GM19438 (cell line): ENCODE data around the gene MACROD1.
A peak's percentile ranks its signal among the peaks of the same experiment; 100 is the strongest.
"Not testable (repeated sequence)": the region's sequence is repeated elsewhere in the genome, so short reads cannot be mapped to it uniquely, and the experiment has no call there.

Source experiments
- ATAC-seq: cut with Tn5 transposase; IDR thresholded peaks from one replicate; pipeline ENCODE4 v1.9.1; 2021; ENCODE audit warnings: low read depth; ENCODE audit not compliant: unreplicated experiment

Gene MACROD1

GRCh38 chr11:64062185-64063039 lies 103.5 kb downstream of the MACROD1 start:
- no peak for ATAC-seq

- peak; percentile 60 for ATAC-seq
These were observed 105.0 kb downstream of the MACROD1 start for GRCh38 chr11:64060861-64061444.

DNA sequence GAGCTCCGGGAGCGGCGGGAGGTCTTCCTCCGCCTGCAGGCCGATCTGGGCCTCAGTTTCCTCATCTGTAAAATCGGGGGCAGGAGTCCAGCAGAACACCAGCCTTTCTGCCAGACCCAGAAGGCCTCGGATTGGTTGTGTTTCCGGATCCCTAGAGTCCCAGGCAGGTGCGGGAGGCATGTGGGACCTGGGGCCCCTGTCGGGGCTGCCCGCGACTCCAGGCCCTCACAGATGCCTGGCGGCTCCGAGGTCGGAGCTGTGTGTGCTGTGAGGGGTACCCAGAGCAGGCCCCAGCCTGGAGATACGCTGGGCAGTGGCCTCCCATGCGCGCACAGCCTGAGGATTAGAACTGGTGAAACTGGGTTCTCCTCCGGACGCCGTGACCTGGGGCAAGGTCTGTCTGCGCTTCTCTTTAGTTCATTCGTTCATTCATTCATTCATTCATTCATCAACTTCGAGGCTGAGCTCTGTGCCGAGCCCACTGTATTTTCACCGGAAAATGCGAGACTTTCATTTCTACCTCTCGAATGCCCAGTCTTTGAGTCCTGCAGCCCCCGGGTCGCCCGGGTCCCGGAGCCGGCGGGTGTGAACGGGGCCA lies 105.6 kb downstream of the MACROD1 start:
- ATAC-seq = no peak

DNA sequence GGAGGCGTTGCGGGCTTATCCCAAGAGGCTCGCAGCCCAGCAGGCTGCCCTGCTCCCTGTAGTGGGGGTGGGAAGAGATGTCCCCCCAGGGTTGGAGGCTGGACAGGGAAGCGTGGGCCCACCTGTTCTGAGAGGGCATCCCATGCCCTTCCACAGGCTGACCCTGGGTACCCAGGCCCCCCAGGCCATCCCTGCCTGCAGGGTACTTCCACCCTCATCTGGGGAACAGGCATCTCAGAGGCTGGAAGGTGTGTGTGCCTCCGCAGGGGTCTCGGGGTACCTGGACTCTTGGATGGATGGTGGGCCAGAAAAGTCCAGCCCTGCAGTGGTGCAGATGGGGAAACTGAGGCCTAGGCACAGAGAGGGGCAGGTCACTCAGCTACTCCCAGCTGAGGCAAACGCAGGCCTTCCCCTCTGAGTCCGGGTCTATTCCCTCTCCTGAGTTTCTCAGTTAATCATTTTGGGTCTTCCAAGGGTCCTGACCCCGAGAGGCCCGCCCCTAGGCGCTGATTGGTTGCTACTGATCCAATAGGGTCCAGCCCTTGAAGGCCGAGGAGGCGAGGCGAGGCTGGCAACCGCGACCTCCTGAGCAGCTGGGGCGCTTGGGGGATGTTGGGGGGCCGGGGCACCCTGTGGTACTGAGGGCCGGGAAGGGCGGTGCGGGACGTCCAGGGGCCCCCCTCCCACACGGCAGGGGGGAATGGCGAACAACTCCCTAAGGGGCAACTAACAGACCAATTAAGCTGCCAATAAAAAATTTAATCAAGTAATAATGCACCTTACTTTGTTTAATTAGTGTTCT lies 106.4 kb downstream of the MACROD1 start:
- no peak for ATAC-seq

DNA sequence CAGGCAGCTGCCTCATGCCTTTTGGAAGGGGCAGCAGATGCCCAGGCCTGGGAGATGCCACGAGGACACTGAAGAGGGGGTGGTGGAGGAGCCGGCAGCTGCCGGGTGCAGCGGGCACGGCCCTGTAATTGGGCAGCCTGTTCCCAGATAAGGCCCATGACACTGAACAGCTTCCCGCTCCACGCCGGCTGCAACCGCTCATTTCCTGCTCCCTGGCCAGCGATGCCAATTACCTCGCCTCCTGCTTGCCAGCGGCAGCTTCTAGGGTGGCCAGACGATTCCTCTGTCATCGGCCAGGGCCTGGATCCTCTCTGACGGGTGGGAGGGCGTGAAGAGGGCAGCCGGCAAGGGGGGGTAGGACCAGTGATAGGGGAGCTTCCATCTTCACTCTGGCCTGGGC lies 107.4 kb downstream of the MACROD1 start:
- no peak for ATAC-seq

GRCh38 chr11:64057890-64058289 lies 108.0 kb downstream of the MACROD1 start:
- ATAC-seq = no peak

- no peak for ATAC-seq
These were observed 109.1 kb downstream of the MACROD1 start for GRCh38 chr11:64056861-64057260.

DNA sequence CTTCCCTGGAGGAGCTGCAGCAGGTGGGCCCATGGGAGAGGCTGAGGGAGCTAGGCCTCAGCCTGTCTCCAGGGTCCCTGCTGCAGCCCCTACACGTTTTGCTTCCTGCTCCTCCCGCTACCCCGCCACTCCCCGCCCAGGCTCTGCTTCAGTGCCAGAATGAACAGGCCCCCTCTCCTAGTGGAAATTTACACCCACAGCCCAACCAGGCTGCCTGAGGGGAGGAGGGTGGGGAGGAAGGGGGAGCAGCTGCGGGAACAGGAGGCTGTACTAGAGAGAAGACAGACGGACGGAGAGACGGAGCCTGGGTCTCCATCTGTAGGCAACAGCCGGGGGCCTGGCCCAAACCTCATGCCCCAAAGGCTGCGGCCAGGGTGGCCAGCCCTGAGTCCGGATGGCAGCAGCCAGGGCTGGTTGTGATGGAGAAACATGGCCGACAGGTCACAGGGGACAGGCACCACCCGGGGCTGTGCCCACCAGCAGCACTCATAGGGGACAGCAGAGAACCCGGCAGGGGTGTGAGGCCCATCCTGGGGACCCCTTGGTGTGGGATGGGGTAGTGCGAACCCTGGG lies 109.6 kb downstream of the MACROD1 start:
- no peak for ATAC-seq

GRCh38 chr11:64055077-64055476 lies 110.8 kb downstream of the MACROD1 start:
- ATAC-seq = no peak

DNA sequence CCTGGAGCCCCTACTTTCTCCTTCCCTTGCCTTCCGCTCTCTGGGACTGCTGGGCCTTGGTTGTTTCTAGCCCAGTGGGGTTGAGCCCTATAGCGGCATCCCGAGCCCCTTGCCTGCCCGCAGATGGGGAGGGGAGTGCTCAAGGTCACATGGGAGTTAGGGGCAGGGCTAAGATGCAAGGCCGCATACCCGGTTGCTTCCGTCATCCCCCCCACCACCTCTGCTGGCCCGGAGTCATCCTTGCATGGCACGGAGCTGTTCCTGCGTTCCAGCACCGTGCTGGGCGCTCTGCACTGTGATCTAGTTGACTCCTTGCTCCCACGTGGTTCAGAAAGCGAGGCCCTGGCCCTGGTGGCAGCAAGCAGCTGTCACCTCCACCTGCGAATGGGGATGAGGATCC lies 112.2 kb downstream of the MACROD1 start:
- no peak for ATAC-seq

- ATAC-seq = no peak
These were observed 112.8 kb downstream of the MACROD1 start for GRCh38 chr11:64052938-64053622.

GRCh38 chr11:64052436-64052835 lies 113.5 kb downstream of the MACROD1 start:
- ATAC-seq = no peak

GRCh38 chr11:64051297-64051696 lies 114.6 kb downstream of the MACROD1 start:
- ATAC-seq = no peak

GRCh38 chr11:64049509-64049908 lies 116.4 kb downstream of the MACROD1 start:
- no peak for ATAC-seq

GRCh38 chr11:64048042-64048854 lies 117.7 kb downstream of the MACROD1 start:
- ATAC-seq = no peak

DNA sequence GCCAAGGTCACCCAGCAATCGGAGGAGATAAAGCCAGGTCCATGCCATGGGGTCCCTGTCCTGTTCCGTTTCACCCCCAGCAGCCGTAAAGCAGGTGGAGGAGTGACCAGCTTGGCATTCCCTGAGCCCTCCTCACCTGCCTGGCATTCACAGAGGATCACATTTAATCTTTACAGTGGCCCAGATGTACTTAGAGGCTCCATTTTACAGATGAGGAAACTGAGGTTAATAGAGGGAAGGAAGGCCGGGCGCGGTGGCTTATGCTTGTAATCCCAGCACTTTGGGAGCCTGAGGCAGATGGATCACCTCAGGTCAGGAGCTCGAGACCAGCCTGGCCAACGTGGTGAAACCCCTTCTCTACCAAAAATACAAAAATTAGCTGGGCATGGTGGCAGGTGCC lies 118.5 kb downstream of the MACROD1 start:
- not testable (repeated sequence) for ATAC-seq

DNA sequence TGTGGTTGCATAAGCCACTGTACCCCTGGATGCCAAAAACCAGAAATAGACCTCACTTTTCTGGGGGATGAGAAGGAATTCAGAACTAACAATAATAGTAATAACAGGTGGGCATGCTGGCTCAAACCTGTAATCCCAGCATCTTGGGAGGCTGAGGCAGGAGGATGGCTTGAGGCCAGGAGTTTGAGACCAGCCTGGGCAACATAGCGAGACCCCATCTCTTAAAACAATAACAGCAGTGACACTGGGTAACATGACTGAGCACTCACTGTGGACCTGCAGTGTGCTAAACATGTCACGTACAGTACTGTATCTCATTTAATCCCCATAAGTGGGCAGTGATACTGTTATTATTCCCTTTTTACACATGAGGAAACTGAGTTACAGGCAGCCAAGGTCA lies 120.2 kb downstream of the MACROD1 start:
- ATAC-seq = no peak

DNA sequence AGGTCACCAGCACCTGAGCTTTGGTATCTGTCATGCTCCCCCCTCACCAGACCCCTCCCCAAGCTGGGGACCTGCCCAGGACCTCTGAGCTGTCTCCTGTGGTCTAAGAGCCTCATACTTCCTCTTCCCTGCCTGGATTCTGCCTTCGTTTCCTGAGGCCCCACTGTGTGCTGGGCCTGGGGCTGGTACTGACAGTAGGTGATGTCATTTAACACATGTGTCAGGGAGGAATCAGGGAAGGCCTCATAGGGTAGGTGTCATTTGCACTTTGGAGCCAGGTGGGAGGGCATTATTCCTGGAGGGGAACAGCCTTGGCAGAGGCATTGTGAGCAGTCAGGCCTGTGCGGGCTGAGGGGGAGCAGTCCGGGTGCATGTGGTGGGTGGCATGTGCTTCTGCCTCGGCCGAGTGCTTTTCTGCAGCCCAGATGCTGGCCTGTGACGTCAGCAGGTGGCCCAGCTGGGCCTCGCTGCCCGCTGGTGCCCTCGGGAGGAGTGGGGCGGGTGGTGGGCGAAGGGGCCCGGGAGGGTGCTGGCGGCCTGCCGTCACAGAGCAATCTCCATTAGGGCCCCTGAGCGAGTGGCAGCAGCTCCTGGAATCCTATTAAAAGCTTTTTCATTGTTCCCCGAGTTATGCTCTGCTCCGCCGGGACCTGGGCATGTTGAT lies 121.1 kb downstream of the MACROD1 start:
- no peak for ATAC-seq

DNA sequence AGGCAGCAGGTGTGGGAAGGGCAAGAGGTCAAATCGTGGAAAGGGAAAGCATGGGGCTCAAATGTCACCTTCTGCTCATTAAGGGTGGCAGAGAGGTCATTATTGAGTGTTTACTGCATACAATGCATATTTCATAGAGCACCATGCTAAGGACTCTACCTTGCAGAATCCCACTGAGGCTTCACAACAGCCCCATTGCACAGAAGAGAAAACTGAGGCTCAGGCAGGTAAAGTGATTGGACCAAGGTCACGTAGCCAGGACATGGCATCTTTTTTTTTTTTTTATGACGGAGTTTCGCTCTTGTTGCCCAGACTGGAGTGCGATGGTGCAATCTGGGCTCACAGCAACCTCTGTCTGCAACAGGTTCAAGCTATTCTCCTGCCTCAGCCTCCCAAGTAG lies 122.4 kb downstream of the MACROD1 start:
- ATAC-seq = no peak
